ENCODE data around the gene PIMREG. TPM values are rescaled to one million over a fixed set of nuclear protein-coding genes. Genes with fewer than 3 reads are reported as not detected.

The PIMREG gene
- polyA plus RNA-seq, 1 donor (not counting 4 experiments of a cell fraction or from before 2014, with no cell fraction given), result 7.5 TPM

GRCh38 chr17:6472517-6472916 is 28.3 kb downstream of the PIMREG start:
- no peak overlapping the region for H2AFZ ChIP-seq (ENCODE audit: control insufficient read depth, low read length)
- no peak for FAIRE-seq
- no peak overlapping the region for H3K9ac ChIP-seq (ENCODE audit: control insufficient read depth, extremely low read depth, insufficient read depth, low read length)

GRCh38 chr17:6473128-6473767 is 29.0 kb downstream of the PIMREG start:
- Histone ChIP-seq H4K20me1 (ENCODE audit: control insufficient read depth, extremely low read depth, insufficient read depth, low read length) (peaks cover 3% of the 10 kb centered on the region), H3K36me3 (ENCODE audit: control insufficient read depth in 2 of 2, extremely low read depth in 1 of 2, insufficient read depth in 2 of 2, low read length in 2 of 2) (peaks cover 1 to 8% of the 10 kb centered on the region in 2 experiments), H3K9ac (ENCODE audit: control insufficient read depth, extremely low read depth, insufficient read depth, low read length) (no peak overlapping the region), H3K27me3 (ENCODE audit: control insufficient read depth, extremely low read depth, insufficient read depth, low read length) (no peaks in the 10 kb centered on the region), H3K27ac (ENCODE audit: control insufficient read depth, insufficient read depth, low read length) (no peak overlapping the region), H3K9me1 (ENCODE audit: control insufficient read depth, extremely low read depth, insufficient read depth, low read length) (peaks cover 2% of the 10 kb centered on the region), H3K4me2 (ENCODE audit: control insufficient read depth, extremely low read depth, insufficient read depth, low read depth, low read length) (no peak overlapping the region), H3K4me3 (ENCODE audit: control insufficient read depth in 2 of 3, extremely low read depth in 1 of 3, insufficient read depth in 2 of 3, low read depth in 1 of 3, low read length in 3 of 3) (no peak overlapping the region), H3K4me1 (ENCODE audit: control insufficient read depth, extremely low read depth, insufficient read depth, low read length) (peaks cover 52% of the 10 kb centered on the region), H2AFZ (ENCODE audit: control insufficient read depth, low read length) (no peak overlapping the region), H3K79me2 (ENCODE audit: control insufficient read depth, insufficient read depth, low read length) (no peaks in the 10 kb centered on the region), H3K9me3 (ENCODE audit: control insufficient read depth, low read depth, low read length) (no peaks in the 10 kb centered on the region)
- TF ChIP-seq CTCF (optimal IDR thresholded peaks at IDR 0.05 in 1 of 3, IDR thresholded peaks at IDR 0.05 in 1 of 3, conservative IDR thresholded peaks at IDR 0.05 in 1 of 3; ENCODE audit: extremely low read depth in 1 of 3, insufficient read depth in 2 of 3, low read length in 3 of 3) (peak; percentile 94 to 98 (median 95)), EZH2 (IDR thresholded peaks at IDR 0.05; ENCODE audit: low read length) (no peak)
- dilution Hi-C loops (cut with MboI; ENCODE audit: extremely low pct_ligation_motif_present, low sequenced_read_pairs), result no loop called here
- no peak for DNase-seq (ENCODE audit: low read depth, low spot score)
- FAIRE-seq, result peak; percentile 76

More at GRCh38 chr17:6472517-6472916, 28.3 kb downstream of the PIMREG start:
- Histone ChIP-seq H3K79me2 (ENCODE audit: control insufficient read depth, insufficient read depth, low read length) (no peaks in the 10 kb centered on the region), H3K4me3 (ENCODE audit: control insufficient read depth in 2 of 3, extremely low read depth in 1 of 3, insufficient read depth in 2 of 3, low read depth in 1 of 3, low read length in 3 of 3) (no peak overlapping the region), H3K9me1 (ENCODE audit: control insufficient read depth, extremely low read depth, insufficient read depth, low read length) (peaks cover 2% of the 10 kb centered on the region), H3K9me3 (ENCODE audit: control insufficient read depth, low read depth, low read length) (no peaks in the 10 kb centered on the region), H3K36me3 (ENCODE audit: control insufficient read depth in 2 of 2, extremely low read depth in 1 of 2, insufficient read depth in 2 of 2, low read length in 2 of 2) (peaks cover 3 to 8% of the 10 kb centered on the region in 2 experiments), H3K27ac (ENCODE audit: control insufficient read depth, insufficient read depth, low read length) (no peak overlapping the region), H4K20me1 (ENCODE audit: control insufficient read depth, extremely low read depth, insufficient read depth, low read length) (peaks cover 3% of the 10 kb centered on the region), H3K27me3 (ENCODE audit: control insufficient read depth, extremely low read depth, insufficient read depth, low read length) (no peaks in the 10 kb centered on the region), H3K4me1 (ENCODE audit: control insufficient read depth, extremely low read depth, insufficient read depth, low read length) (peaks cover 52% of the 10 kb centered on the region), H3K4me2 (ENCODE audit: control insufficient read depth, extremely low read depth, insufficient read depth, low read depth, low read length) (no peak overlapping the region)
- no peak for DNase-seq (ENCODE audit: low read depth, low spot score)
- TF ChIP-seq EZH2 (IDR thresholded peaks at IDR 0.05; ENCODE audit: low read length), result no peak
- TF ChIP-seq CTCF (optimal IDR thresholded peaks at IDR 0.05 in 1 of 3, IDR thresholded peaks at IDR 0.05 in 1 of 3, conservative IDR thresholded peaks at IDR 0.05 in 1 of 3; ENCODE audit: extremely low read depth in 1 of 3, insufficient read depth in 2 of 3, low read length in 3 of 3), result no peak
- dilution Hi-C loops (cut with MboI; ENCODE audit: extremely low pct_ligation_motif_present, low sequenced_read_pairs), result no loop called here
